Effector CD8-positive, alpha-beta T cell (primary cell): ENCODE results near the gene NUDT16L1.
A peak's percentile ranks its signal among the peaks of the same experiment; 100 is the strongest.

Source experiments
- DNase-seq: peaks from one replicate; lab custom pipeline; 2025; lab: John Stamatoyannopoulos, UW

NUDT16L1 gene

DNA sequence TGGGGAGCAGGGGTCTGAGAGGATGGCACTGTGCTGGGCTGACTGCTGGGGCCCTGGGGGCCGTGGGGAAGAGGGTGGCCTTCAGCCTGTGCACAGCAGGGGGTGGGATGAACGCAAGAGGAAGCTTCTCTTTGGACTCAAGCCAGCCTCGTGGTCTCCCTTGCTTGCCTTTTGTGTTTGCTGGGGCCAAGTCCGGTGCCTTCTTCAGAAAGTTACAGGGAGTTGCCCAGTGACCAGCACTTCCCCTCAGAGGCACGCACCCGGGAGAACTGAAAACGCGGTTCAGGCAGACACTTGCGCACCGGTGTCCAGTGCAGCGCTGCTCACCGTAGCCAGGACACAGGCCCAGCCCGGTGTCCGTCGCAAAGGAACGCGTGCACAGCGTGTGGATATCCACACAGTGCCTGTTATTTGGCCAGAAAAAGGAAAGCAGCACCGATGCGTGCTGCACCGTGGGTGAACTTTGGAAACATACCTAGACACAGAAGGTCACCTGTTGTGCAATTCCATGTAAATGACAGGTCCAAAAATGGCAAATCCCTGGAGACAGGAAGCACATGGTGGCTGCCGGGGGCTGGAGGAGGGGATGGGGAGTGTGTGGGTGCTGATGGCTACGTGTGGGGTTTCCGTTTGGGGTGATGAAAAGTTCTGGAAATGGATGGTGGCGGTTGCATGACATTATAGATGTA is 29.4 kb upstream of the NUDT16L1 start:
- DNase-seq = no peak

DNA sequence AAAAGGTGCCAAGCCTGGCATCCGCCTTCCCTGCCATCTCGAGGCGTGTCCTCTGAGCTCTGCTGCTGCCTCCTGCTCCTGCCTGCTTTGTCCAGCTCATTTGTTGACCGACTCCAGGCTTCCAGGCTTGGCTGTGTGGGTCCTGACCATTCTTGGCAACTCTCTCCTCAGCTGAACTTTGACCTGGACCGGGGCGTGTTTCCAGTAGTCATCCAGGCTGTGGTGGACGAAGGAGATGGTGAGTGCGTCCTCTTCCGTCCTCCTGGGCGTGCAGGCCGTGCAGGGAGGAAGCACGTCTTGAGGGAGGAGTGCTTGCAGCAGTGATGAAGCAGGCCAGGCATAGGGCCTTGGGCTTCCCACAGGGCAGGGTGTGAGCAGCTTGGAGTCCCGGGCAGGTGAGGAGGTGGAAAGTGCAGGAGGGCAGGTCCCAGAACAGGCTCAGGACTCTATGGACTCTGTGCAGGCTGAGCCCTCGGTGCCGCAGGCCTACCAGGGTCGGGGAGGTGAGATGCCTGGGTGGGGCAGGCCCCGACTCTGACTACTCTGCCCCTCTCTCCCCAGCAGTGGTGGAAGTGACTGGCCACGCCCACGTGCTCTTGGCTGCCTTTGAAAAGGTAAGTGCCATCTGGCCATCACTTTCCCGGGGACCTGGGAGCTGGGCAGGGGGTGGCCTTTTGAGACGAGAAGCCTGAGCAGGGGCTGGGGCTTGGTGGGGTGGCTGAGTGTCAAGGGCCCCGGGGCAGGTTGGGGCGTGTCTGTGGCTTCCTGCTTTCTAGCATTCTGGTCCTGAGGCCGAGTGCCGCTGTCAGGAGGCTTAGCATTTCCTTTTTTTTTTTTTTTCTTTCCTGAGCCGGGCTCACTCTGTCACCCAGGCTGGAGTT is 28.6 kb upstream of the NUDT16L1 start:
- DNase-seq = peak; percentile 26

DNA sequence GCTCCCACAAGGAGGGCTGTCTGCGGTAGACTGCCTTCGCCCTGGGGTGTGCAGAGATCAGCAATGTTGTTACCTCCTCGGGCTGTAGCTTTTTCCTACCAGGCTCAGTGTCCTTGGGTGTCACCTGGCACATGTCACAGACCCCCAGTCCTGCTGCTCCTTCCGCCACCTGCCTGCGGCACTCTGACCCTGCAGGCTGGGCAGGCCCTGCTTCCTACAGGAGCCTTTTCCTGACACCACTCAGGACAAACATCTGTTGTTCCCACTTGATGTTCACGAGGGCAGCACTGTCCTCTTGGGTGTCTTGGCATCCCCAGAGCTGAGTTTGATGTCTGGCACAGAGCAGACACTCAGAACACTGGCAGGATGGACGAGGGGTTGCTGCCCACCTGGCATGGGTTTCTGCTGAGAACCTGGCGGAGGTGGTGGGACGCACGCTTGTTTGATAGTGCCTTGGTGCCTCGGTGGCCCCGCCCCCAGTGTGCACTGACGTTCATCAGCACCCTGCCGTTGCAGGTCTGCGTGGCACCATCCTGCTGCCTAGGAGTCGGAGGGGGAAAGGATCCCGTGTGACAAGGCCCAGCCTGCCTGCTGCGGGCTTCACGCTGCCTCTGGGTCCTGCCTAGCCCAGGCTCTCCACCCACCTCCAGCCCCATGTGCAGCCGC is 26.7 kb upstream of the NUDT16L1 start:
- DNase-seq = no peak

DNA sequence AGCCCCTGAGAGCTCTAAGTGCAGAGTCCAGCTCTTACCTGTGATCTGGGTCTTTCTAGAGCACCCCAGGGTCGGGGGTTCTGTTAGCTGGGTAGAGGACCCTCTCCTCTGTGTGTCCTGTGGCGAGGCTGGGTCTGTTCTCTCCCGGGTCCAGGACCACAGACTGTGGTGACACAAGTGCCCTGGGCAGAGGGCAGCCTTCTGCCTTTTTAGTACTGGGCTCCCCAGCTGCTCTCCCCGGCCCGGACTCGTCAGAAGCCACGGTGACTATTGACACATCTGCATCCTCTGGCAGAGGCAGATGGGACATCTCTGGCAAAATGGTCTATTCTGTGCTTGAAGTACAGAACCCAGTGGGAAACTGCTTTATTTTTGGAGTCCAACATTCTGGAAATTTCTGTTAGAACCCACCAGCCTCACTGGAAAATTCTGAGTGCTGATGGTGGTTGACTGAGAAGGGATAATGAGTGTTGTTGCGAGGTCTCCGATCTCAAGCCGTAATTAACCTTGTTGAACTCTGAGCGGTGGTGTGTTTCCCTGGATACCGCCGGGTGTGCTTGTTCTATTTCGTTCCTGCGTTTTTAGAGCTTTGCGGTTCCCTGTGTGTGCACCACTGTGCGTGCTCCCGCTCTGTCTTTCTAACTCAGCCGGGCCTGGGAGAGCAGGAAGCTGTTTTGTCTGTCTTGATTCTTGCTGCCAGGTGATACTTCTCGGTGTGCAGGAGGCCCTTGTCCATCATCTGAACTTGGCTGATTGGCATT is 26.0 kb upstream of the NUDT16L1 start:
- no peak for DNase-seq

GRCh38 chr16:4668313-4668960 is 24.9 kb upstream of the NUDT16L1 start:
- no peak for DNase-seq

DNA sequence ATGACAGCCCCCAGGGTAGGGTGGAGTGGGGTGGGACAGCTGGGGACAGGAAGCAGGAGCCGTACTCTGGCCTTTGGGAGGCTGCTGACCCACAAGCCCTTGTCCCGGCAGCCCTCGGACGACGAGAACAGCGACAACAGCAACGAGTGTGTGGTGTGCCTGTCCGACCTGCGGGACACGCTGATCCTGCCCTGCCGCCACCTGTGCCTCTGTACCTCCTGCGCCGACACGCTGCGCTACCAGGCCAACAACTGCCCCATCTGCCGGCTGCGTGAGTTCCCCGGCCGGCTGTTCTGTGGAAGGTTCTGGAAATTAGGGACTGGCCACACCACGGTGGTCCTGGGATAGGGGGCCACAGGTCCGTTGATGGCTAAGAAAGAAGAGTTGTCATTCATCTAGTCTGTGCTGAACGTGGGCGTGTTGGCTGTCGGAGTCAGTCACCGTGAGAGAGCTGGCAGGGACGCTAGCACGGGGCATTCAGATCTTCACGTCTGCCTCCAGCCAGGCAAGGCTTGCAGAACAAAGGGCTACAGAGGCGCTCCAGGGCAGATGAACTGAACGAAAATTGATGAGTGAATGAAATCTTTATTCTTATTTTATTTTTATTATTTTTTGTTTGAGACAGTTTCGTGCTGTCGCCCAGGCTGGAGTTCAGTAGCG is 19.8 kb upstream of the NUDT16L1 start:
- DNase-seq = no peak

- no peak for DNase-seq
Observed at GRCh38 chr16:4674926-4675530, 18.3 kb upstream of the NUDT16L1 start.

DNA sequence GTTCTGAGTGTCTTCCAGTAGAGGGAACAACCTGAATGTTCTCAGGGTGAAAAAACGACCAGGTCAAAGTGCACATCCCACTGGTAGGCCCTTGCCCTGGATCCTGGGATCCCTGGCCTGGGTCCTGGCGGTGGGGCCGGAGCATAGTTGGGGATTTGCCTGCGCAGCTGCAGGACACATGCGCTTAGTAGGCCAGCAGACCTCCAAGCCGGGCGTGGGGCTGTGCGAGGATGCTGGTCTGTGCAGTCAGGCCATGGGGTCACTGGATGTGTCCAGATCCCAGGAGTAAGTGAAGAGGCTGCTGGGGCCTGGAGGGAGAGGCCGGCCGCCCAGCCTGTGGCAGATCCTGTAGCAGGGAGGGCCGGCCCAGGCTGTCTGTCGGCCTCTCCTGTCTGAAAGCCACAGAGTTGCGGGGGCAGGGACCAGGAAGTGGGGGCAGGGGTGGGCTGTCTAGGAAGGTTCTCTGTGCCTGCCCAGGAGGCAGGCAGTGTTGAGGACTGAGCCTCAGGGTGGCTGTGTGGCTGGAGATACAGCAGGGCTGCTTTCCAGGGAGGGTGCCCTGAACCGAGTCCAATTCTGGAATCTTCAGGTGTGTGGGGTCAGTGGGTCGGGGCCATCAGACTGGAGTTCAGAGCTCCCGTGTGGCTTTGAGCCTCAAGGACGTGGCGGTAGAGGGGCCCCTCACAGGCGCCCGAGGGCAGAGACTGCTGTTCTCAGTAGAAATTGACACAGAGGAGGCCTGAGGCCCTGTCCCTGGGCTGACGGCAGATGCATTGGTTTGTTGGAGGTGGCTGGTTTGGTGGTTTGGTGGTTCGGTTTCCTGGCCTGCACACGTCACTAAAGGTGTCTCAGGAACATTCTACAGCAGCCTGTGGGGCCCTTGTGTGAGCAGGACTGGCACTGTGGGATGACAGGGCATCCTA is 17.2 kb upstream of the NUDT16L1 start:
- DNase-seq = peak; percentile 42

GRCh38 chr16:4676831-4677230 is 16.5 kb upstream of the NUDT16L1 start:
- no peak for DNase-seq

GRCh38 chr16:4677390-4677789 is 16.0 kb upstream of the NUDT16L1 start:
- no peak for DNase-seq

GRCh38 chr16:4677994-4678393 is 15.4 kb upstream of the NUDT16L1 start:
- no peak for DNase-seq

DNA sequence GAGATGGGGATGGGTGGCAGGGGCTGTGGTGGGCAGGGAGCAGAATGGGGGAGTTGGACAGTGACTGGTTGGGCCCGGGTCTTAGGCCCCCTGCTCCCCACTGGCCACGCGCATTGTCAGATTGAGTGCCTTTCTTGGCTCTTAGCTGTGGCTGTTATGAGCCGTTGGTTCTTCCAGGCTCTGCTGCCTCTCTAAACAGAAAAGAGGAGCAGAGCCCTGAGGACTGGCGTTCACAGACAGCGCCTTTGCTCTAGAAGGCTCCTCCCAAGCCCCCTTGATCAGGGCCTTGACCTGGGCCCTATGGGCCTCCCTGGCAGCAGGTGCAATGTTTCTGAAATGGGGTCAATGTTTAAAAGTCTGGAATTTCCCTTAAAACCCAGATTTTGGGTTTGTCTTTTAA is 14.8 kb upstream of the NUDT16L1 start:
- DNase-seq = no peak

DNA sequence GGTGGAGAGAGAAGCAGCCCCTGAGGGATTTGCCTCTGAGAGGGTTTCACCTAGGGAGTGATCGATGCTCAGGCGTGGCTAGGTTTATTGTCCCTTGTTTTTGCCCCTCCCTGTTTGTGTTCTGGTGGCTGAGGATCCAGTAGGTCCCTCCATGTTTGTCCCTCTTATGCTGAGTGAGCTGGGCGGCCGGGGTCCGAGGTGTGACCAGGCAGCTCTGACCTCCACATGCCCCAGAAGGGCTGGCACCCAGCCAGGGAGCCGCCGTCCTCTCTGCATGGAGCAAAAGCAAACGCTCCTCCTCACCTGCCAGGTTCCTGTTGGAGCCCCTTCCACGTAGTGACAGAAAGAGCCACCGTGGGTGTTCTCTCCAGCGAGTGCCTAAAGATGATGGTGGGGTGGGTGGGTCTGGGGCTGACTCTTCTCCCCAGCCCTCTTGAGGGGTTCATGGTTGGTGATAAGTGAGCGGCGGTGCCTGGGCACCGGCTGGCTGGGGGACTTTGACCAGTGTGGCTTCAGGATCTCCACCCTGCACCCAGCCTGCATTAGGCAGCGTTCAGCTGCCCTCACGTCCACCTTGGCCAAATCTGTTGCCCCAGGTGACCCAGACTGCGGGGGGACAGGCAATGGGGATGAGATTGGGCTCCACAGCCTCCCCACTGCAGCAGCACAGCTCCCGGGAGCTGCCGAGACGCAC is 14.1 kb upstream of the NUDT16L1 start:
- no peak for DNase-seq

DNA sequence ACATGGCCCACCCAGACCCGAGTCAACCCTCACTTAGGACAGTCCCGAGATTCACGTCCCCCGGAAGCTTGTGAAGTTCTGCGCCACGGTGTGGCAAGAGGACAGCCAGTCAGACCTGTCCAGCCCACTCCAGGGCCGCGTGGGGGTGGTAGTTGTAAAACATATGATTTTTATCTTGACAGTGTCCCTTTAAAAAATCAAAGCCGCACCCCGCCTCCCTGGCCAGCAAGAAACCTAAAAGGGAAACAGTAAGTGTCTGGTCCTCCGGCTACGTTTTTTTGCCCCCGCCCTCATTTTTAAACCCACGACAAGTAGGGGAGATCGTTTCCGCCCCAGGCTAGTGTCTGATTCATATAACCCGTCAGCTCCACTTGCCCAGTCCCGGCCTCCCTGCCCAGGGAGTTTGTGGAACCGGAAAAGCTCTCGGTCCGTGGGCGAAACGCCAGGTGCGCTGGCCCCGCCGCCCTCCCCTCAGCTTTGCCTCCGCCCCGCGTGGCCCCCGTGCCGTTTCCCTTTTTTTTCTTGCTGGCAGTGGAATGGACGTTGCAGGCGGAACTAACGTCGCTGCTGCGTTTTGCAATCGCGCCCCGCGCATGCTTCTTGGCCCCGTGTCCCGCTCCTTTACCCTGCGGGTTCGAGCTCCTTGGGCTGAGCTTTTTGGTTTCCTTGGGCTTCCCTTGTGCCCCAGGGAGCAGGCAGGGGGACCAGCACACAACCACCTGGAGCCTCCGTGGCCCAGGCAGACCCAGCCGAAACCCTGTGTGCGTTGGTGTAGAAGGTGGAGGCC is 13.3 kb upstream of the NUDT16L1 start:
- DNase-seq = no peak

- no peak for DNase-seq
Observed at GRCh38 chr16:4680673-4681470, 12.5 kb upstream of the NUDT16L1 start.

- no peak for DNase-seq
Observed at GRCh38 chr16:4681471-4682083, 11.8 kb upstream of the NUDT16L1 start.
